CD4-positive, alpha-beta memory T cell (primary cell): ENCODE measurements around the gene TMIGD2. TPM values are rescaled to one million over a fixed set of nuclear protein-coding genes. Genes with fewer than 3 reads are reported as not detected.
"Not testable (repeated sequence)": the region's sequence is repeated elsewhere in the genome, so short reads cannot be mapped to it uniquely, and the experiment has no call there.

Experiments
- CTCF ChIA-PET: fragments of 350-600 bp; sonication (Branson Sonifier 250); formaldehyde crosslinking; loops from one replicate; lab custom pipeline; 2021; ENCODE audit warnings: inconsistent platforms; ENCODE audit not compliant: partially characterized antibody; lab: Charles Lee
- POLR2A ChIA-PET: fragments of 350-600 bp; sonication (Branson Sonifier 250); formaldehyde crosslinking; loops from one replicate; lab custom pipeline; 2021; ENCODE audit not compliant: partially characterized antibody; lab: Charles Lee
- DNase-seq, 5 donors: peaks; one replicate each; pipeline versions ENCODE4 v3.0.0 to v3.0.0-alpha.2; 2020 to 2022; ENCODE audit warnings: mixed read lengths in 1 of 5
- H3K27ac ChIP-seq: one replicate; pipeline ENCODE4 v1.7.0; 2013; ENCODE audit warnings: low read depth, low read length
- H3K27me3 ChIP-seq: 2 replicates; pipeline ENCODE4 v1.7.0; 2013; ENCODE audit warnings: mild to moderate bottlenecking, low read length, moderate library complexity; ENCODE audit not compliant: insufficient read depth
- H3K36me3 ChIP-seq: 2 replicates; pipeline ENCODE4 v1.7.0; 2013; ENCODE audit warnings: mild to moderate bottlenecking, low read length, moderate library complexity; ENCODE audit not compliant: insufficient read depth
- H3K4me1 ChIP-seq: 2 replicates; pipeline ENCODE4 v1.7.0; 2013; ENCODE audit warnings: mild to moderate bottlenecking, low read length, moderate library complexity; ENCODE audit not compliant: insufficient read depth
- H3K4me3 ChIP-seq, 2 donors: one replicate each; pipeline ENCODE4 v1.7.0; 2013; ENCODE audit warnings: low read length in 2 of 2, mild to moderate bottlenecking in 1 of 2
- H3K9me3 ChIP-seq, 2 donors: one replicate each; pipeline ENCODE4 v1.7.0; 2013; ENCODE audit warnings: low read length in 2 of 2, control low read depth in 1 of 2; ENCODE audit not compliant: control insufficient read depth in 1 of 2
- H3K27ac Mint-ChIP-seq, 7 donors: one replicate each; pipeline ENCODE4 v1.8.0; 2020 to 2021; ENCODE audit warnings: mixed read lengths in 7 of 7, mild to moderate bottlenecking in 6 of 7, inconsistent platforms in 3 of 7, moderate library complexity in 3 of 7
- H3K27me3 Mint-ChIP-seq, 2 donors: one replicate each; pipeline ENCODE4 v1.8.0; 2020 to 2021; ENCODE audit warnings: mixed read lengths in 2 of 2
- H3K36me3 Mint-ChIP-seq, 2 donors: one replicate each; pipeline ENCODE4 v1.8.0; 2020 to 2021; ENCODE audit warnings: mixed read lengths in 2 of 2, inconsistent platforms in 1 of 2, mild to moderate bottlenecking in 1 of 2
- H3K4me1 Mint-ChIP-seq, 4 donors: one replicate each; pipeline ENCODE4 v1.8.0; 2020 to 2021; ENCODE audit warnings: mixed read lengths in 4 of 4, mild to moderate bottlenecking in 1 of 4
- H3K4me3 Mint-ChIP-seq, 8 donors: one replicate each; pipeline ENCODE4 v1.8.0; 2020 to 2021; ENCODE audit warnings: mixed read lengths in 8 of 8, mild to moderate bottlenecking in 7 of 8, moderate library complexity in 6 of 8, inconsistent platforms in 3 of 8
- H3K9me3 Mint-ChIP-seq, 8 donors: one replicate each; pipeline ENCODE4 v1.8.0; 2020 to 2021; ENCODE audit warnings: mixed read lengths in 8 of 8, mild to moderate bottlenecking in 5 of 8, inconsistent platforms in 3 of 8, moderate library complexity in 1 of 8
- intact Hi-C: fragments of 100-400 bp; cut with micrococcal nuclease; formaldehyde crosslinking; loops from one replicate; pipeline ENCODE4 v1.15.1; 2023
- polyA plus RNA-seq, 2 donors: library from polyadenylated mRNA; unstranded; fragments of 300-500 nt; fragmentation: Illumina TruSeq; gene quantifications; one replicate each; pipeline ENCODE4 v1.2.3, GENCODE V29; 2021
- total RNA-seq, 2 experiments: library from RNA; stranded (reverse); gene quantifications; one replicate each; pipeline ENCODE4 v1.2.3, GENCODE V29; 2021

TMIGD2 gene
- total and polyA plus RNA-seq, 4 experiments from 2014 or later: 6.9 to 23.7 (median 16.1) TPM

DNA sequence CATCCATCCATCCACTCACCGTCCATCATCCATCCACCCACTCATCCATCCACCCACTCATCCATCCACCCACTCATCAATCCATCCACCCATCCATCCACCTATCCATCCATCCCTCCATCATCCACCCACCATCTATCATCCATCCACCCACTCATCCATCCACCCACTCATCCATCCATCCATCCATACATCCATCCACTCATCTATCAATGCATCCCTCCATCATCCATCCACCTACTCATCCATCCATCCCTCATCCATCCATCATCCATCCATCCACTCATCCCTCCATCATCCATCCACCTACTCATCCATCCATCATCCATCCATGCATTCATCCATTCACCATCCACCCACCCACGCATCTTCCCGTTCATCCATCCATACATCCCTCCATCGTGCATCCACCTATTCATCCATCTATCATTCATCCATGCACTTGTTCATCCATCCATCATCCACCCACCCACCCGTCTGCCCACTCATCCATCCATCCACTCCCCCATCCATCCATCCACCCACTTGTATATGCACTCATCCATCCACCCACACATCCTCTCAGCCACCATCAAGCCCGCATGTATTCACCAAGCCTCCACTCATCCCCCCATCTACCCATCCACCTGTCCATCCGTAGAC lies 32.9 kb upstream of the TMIGD2 start:
- intact Hi-C loops: no loop called here
- Histone ChIP-seq H3K36me3 (no peaks in the 10 kb centered on the region), H3K27ac (no peak overlapping the region), H3K4me3 (no peak overlapping the region), H3K4me1 (peaks cover 13% of the 10 kb centered on the region), H3K9me3 (no peaks in the 10 kb centered on the region), H3K27me3 (no peaks in the 10 kb centered on the region)
- Mint-ChIP-seq H3K27ac (peak overlapping the region in 2 of 7 donors; percentile 16 to 49), H3K36me3 (no peaks in the 10 kb centered on the region), H3K4me3 (no peak overlapping the region), H3K4me1 (peaks cover 12 to 20% (median 16%) of the 10 kb centered on the region in 4 donors), H3K9me3 (peaks cover 0 to 3% (median 0%) of the 10 kb centered on the region in 8 donors), H3K27me3 (no peaks in the 10 kb centered on the region)
- DNase-seq: no peak
- CTCF ChIA-PET: interaction anchor here (4.5 kb wide), 1 partner anchor 18 kb away, joined by 18 read pairs; no protein-coding TSS in a partner anchor
- POLR2A ChIA-PET: no interaction called here

DNA sequence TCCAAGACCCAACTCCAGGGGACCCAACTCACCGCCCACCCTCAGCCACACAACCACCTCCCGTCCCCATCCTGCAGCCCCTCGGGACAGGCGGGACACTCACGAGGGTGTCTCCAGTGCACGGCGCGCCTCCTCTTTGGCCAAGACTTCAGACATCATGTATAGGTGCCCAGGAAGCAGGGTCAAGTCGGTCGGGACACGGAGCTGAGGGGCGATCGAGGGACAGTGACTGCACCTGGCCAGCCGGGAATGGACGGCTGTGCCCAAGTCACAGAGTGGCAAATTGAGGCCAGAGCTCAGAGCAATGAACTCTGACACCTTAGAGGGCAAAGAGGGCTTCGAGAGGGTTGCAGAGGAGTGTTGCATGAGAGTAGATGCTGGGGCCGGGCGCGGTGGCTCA lies 27.7 kb upstream of the TMIGD2 start:
- POLR2A ChIA-PET: no interaction called here
- H3K27ac Mint-ChIP-seq: peak overlapping the region in 3 of 7 donors; percentile 32 to 99 (median 42)
- intact Hi-C loops: no loop called here

DNA sequence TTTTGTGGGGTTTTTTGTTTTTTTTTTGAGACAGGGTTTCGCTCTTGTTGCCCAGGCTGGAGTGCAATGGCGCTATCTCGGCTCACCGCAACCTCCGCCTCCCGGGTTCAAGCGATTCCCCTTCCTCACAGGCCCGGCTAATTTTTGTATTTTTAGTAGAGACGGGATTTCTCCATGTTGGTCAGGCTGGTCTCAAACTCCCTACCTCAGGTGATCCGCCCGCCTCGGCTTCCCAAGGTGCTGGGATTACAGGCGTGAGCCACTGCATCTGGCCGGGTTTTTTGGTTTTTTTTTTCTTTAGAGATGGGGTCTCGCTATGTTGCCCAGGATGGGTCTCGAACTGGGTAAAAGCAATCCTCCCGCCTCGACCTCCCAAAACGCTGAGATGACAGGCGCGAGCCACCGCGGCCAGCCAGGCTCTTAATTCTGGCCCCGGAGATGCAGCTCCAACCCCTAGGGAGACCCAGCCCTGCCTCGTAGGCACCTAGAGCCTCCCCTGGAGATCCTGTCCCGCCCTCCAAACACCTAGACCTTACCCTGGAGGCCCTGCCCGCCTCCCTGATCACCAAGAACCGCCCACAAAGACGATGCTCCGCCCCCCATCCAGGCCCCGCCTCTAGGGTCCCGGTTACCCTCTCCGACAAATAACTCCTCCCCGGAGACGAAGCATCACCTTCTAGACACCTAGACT lies 26.9 kb upstream of the TMIGD2 start:
- peak overlapping the region in 5 of 7 donors; percentile 56 to 99 (median 89) for H3K27ac Mint-ChIP-seq
- not testable (repeated sequence) for H3K9me3 ChIP-seq, H3K36me3 ChIP-seq, H3K9me3 Mint-ChIP-seq, H3K27me3 ChIP-seq, H3K36me3 Mint-ChIP-seq, H3K27ac ChIP-seq, H3K27me3 Mint-ChIP-seq
- POLR2A ChIA-PET: interaction anchor here (1.3 to 1.8 kb wide), 2 partner anchors 27 to 82 kb away, joined by 6 to 7 read pairs; partner anchors contain the start of genes TMIGD2 and YJU2
- DNase-seq: peak in 1 of 5 donors; percentile 20
- intact Hi-C loops: loop anchor here (1.0 kb wide), 3 partner anchors 14 to 62 kb away; partner anchors contain the start of gene MPND
- H3K4me3 Mint-ChIP-seq: peak overlapping the region; percentile 77 to 91 (median 82)
- Histone ChIP-seq H3K4me3 (peak overlapping the region in 1 of 2 donors; percentile 59), H3K4me1 (peaks cover 19% of the 10 kb centered on the region)
- CTCF ChIA-PET: interaction anchor here (1.4 to 2.4 kb wide), 3 partner anchors 8 to 71 kb away, joined by 4 to 7 read pairs (median 6); partner anchors contain the start of gene SH3GL1
- peaks cover 8 to 29% (median 20%) of the 10 kb centered on the region in 4 donors for H3K4me1 Mint-ChIP-seq

More for the DNA sequence above, 27.7 kb upstream of the TMIGD2 start:
- peaks cover 10 to 29% (median 20%) of the 10 kb centered on the region in 4 donors for H3K4me1 Mint-ChIP-seq
- Histone ChIP-seq H3K36me3 (no peaks in the 10 kb centered on the region), H3K27ac (no peak overlapping the region), H3K4me3 (no peak overlapping the region), H3K4me1 (peaks cover 19% of the 10 kb centered on the region), H3K27me3 (no peaks in the 10 kb centered on the region), H3K9me3 (no peaks in the 10 kb centered on the region)
- peaks cover 0 to 3% of the 10 kb centered on the region in 2 donors for H3K27me3 Mint-ChIP-seq
- peak overlapping the region in 4 of 8 donors; percentile 25 to 66 (median 42) for H3K4me3 Mint-ChIP-seq
- CTCF ChIA-PET: interaction anchor here (1.4 to 2.4 kb wide), 2 partner anchors 9 to 23 kb away, joined by 4 to 7 read pairs; no protein-coding TSS in a partner anchor
- peaks cover 0 to 5% of the 10 kb centered on the region in 2 donors for H3K36me3 Mint-ChIP-seq
- DNase-seq: no peak
- H3K9me3 Mint-ChIP-seq: peaks cover 0 to 3% (median 0%) of the 10 kb centered on the region in 8 donors

DNA sequence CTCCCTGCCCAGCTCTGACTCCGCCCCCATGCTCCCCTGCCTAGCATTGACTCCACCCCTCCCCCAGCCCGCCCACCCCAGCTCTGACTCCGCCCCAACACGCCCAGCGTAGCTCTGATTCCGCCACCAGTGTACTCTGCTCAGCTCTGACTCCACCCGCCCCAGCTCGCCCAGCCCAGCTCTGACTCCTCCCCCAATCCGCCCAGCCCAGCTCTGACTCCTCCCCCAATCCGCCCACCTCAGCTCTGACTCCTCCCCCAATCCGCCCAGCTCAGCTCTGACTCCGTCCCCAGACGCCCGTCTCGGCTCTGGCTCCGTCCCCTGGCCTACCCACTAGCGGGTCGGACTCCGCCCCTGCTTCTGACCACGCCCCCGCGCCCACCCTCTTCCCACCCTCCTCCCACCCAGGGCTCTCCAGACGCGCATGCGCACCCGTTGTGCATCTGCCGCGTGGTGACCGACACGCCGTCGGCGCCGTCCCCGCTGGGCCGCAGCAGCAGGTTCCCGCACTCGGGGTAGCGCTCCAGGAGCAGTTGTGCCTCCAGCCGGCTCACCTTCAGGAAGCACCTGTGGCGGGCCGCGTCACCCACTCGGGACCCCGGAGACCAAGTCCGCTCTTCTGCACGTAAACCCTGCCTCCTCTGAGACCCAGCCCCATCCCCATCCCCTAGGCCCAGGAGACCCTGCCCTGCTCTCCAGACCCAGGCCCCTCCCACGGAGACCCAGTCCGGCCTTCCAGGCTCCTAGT lies 26.2 kb upstream of the TMIGD2 start:
- Mint-ChIP-seq H3K36me3 (peaks cover 0 to 5% of the 10 kb centered on the region in 2 donors), H3K4me1 (peaks cover 8 to 29% (median 20%) of the 10 kb centered on the region in 4 donors), H3K27ac (peak overlapping the region; percentile 72 to 99 (median 89)), H3K9me3 (peaks cover 0 to 5% (median 0%) of the 10 kb centered on the region in 8 donors), H3K4me3 (peak overlapping the region; percentile 77 to 91 (median 82)), H3K27me3 (peaks cover 0 to 3% of the 10 kb centered on the region in 2 donors)
- Histone ChIP-seq H3K4me3 (peak overlapping the region; percentile 59 to 61), H3K9me3 (no peaks in the 10 kb centered on the region), H3K27me3 (no peaks in the 10 kb centered on the region), H3K36me3 (no peaks in the 10 kb centered on the region), H3K4me1 (peaks cover 19% of the 10 kb centered on the region), H3K27ac (no peak overlapping the region)
- DNase-seq: peak; percentile 88 to 93 (median 92)
- intact Hi-C loops: loop anchor here (1.0 kb wide), 3 partner anchors 15 to 61 kb away; partner anchors contain the start of gene MPND
- POLR2A ChIA-PET: interaction anchor here (0.8 to 1.8 kb wide), 6 partner anchors 15 to 143 kb away, joined by 3 to 25 read pairs (median 5); partner anchors contain the start of genes CHAF1A, HDGFL2, MPND and TMIGD2
- CTCF ChIA-PET: interaction anchor here (0.7 to 1.4 kb wide), 4 partner anchors 14 to 72 kb away, joined by 3 to 8 read pairs (median 6); partner anchors contain the start of genes MPND and SH3GL1

DNA sequence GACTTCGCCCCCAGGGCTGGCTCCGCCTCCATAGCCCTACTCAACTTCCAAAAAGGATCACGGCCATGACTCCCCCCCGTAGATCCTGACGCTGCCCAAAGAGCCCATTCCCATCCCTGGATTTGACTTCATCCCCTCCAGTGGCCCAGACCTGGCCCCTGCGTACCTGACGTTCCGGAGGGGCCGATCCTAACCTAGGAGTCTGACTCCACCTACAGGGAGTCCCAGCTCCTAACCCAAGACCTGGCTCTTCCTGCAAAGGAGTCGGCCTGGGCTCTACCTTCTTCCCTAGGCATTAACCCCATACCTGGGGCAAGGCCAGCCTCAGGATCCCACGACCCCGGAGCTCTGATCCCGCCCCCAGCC lies 25.7 kb upstream of the TMIGD2 start:
- peaks cover 19% of the 10 kb centered on the region for H3K4me1 ChIP-seq
- H3K27ac ChIP-seq: no peak overlapping the region
- H3K4me3 ChIP-seq: peak overlapping the region; percentile 58 to 61
- DNase-seq: no peak
- CTCF ChIA-PET: interaction anchor here (0.7 to 1.4 kb wide), 4 partner anchors 15 to 73 kb away, joined by 3 to 8 read pairs (median 6); partner anchors contain the start of genes MPND and SH3GL1
- intact Hi-C loops: loop anchor here (1.0 kb wide), 3 partner anchors 15 to 61 kb away; partner anchors contain the start of gene MPND
- no peaks in the 10 kb centered on the region for H3K9me3 ChIP-seq
- H3K4me3 Mint-ChIP-seq: peak overlapping the region; percentile 74 to 91 (median 82)
- H3K27me3 Mint-ChIP-seq: peaks cover 0 to 3% of the 10 kb centered on the region in 2 donors
- peaks cover 0 to 5% of the 10 kb centered on the region in 2 donors for H3K36me3 Mint-ChIP-seq
- no peaks in the 10 kb centered on the region for H3K27me3 ChIP-seq
- peaks cover 8 to 29% (median 20%) of the 10 kb centered on the region in 4 donors for H3K4me1 Mint-ChIP-seq
- no peaks in the 10 kb centered on the region for H3K36me3 ChIP-seq
- POLR2A ChIA-PET: interaction anchor here (0.8 to 1.8 kb wide), 6 partner anchors 15 to 144 kb away, joined by 3 to 25 read pairs (median 5); partner anchors contain the start of genes CHAF1A, HDGFL2, MPND and TMIGD2
- H3K9me3 Mint-ChIP-seq: peaks cover 0 to 5% (median 0%) of the 10 kb centered on the region in 8 donors
- peak overlapping the region; percentile 19 to 99 (median 73) for H3K27ac Mint-ChIP-seq

DNA sequence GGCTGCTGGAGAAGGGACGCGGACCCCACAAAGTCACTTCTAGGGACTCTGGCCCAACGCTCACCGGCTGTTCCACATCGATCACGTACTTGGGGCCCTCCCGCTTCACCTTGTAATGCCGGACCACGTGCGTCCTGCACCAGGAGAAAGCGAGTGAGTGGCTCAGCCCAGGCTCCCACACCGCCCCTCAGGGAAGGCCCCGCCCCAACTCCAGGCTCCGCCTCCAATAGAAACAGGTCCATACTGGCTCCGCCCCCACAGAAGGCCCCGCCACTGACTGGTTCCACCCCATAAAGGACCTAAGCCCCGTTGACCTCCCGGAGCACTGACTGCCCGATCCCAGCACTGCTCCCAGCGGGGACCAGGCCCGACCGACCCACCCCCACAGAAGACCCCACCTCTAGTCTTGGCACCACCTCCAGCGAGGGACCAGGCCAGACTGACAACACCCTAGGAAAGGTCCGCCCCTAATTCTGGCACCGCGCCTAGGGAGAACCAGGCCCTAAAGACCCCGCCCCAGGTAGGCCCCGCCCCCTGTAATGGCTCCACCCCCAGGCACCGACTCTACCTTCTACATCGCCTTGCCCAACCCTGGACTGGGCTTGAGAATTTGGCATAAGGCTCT lies 25.2 kb upstream of the TMIGD2 start:
- Mint-ChIP-seq H3K4me1 (peaks cover 8 to 29% (median 20%) of the 10 kb centered on the region in 4 donors), H3K27ac (peak overlapping the region in 6 of 7 donors; percentile 37 to 99 (median 74)), H3K4me3 (peak overlapping the region; percentile 74 to 91 (median 82)), H3K9me3 (peaks cover 0 to 5% (median 0%) of the 10 kb centered on the region in 8 donors), H3K36me3 (peaks cover 0 to 5% of the 10 kb centered on the region in 2 donors), H3K27me3 (peaks cover 0 to 3% of the 10 kb centered on the region in 2 donors)
- peak overlapping the region; percentile 58 to 61 for H3K4me3 ChIP-seq
- H3K4me1 ChIP-seq: peaks cover 19% of the 10 kb centered on the region
- H3K9me3 ChIP-seq: no peaks in the 10 kb centered on the region
- CTCF ChIA-PET: interaction anchor here (0.7 to 1.4 kb wide), 4 partner anchors 15 to 73 kb away, joined by 3 to 8 read pairs (median 6); partner anchors contain the start of genes MPND and SH3GL1
- intact Hi-C loops: no loop called here
- no peak overlapping the region for H3K27ac ChIP-seq
- no peaks in the 10 kb centered on the region for H3K27me3 ChIP-seq
- H3K36me3 ChIP-seq: no peaks in the 10 kb centered on the region
- POLR2A ChIA-PET: interaction anchor here (1.1 to 1.8 kb wide), 4 partner anchors 16 to 144 kb away, joined by 4 to 25 read pairs (median 6); partner anchors contain the start of genes HDGFL2, MPND, TMIGD2 and YJU2
- DNase-seq: peak; percentile 44 to 77 (median 61)
